Neural progenitor cell (in vitro differentiated cells): ENCODE measurements around the gene HIRA. TPM values are rescaled to one million over a fixed set of nuclear protein-coding genes. Genes with fewer than 3 reads are reported as not detected.

Source experiments
- DNase-seq: peaks from one replicate; pipeline ENCODE4 v3.0.0-alpha.2; 2016; ENCODE audit warnings: low spot score
- H2AFZ ChIP-seq: fragments of 200-600 bp; sonication (generic); replicated peaks from 2 replicates; pipeline ENCODE4 v1.6.1; 2016; ENCODE audit warnings: antibody characterized with exemption
- H3F3A ChIP-seq: fragments of 200-600 bp; sonication (generic); 2 replicates; pipeline ENCODE4 v1.6.1; 2016; ENCODE audit warnings: antibody characterized with exemption, low read depth
- H3K27ac ChIP-seq: fragments of 200-600 bp; sonication (generic); 2 replicates; pipeline ENCODE4 v1.5.1; 2016; ENCODE audit warnings: mild to moderate bottlenecking
- H3K27me3 ChIP-seq: fragments of 200-600 bp; sonication (generic); 2 replicates; pipeline ENCODE4 v1.6.1; 2016; ENCODE audit warnings: mild to moderate bottlenecking, moderate library complexity
- H3K36me3 ChIP-seq: fragments of 200-600 bp; sonication (generic); 2 replicates; pipeline ENCODE4 v1.5.1; 2016
- H3K4me1 ChIP-seq: fragments of 200-600 bp; sonication (generic); 2 replicates; pipeline ENCODE4 v1.6.1; 2016; ENCODE audit warnings: mixed run types
- H3K4me2 ChIP-seq: fragments of 200-600 bp; sonication (generic); 2 replicates; pipeline ENCODE4 v1.6.1; 2016
- H3K4me3 ChIP-seq: fragments of 200-600 bp; sonication (generic); 2 replicates; pipeline ENCODE4 v1.5.1; 2016
- H3K79me2 ChIP-seq: fragments of 200-600 bp; sonication (generic); 2 replicates; pipeline ENCODE4 v1.6.1; 2016; ENCODE audit warnings: low read depth
- H3K9ac ChIP-seq: fragments of 200-600 bp; sonication (generic); 2 replicates; pipeline ENCODE4 v1.6.1; 2016
- H3K9me3 ChIP-seq: fragments of 200-600 bp; sonication (generic); 2 replicates; pipeline ENCODE4 v1.5.1; 2016; ENCODE audit warnings: low read depth
- H4K20me1 ChIP-seq: fragments of 200-600 bp; sonication (generic); 2 replicates; pipeline ENCODE4 v1.6.1; 2016; ENCODE audit warnings: low read depth
- H3K27ac Mint-ChIP-seq: 3 replicates; pipeline ENCODE4 v1.8.0; 2021; ENCODE audit warnings: mixed read lengths
- H3K27me3 Mint-ChIP-seq: 2 replicates; pipeline ENCODE4 v1.8.0; 2022; ENCODE audit warnings: low read depth, mild to moderate bottlenecking, inconsistent platforms, moderate library complexity, mixed read lengths; ENCODE audit not compliant: insufficient read depth
- H3K36me3 Mint-ChIP-seq: 3 replicates; pipeline ENCODE4 v1.8.0; 2021; ENCODE audit warnings: mixed read lengths
- H3K4me1 Mint-ChIP-seq: 3 replicates; pipeline ENCODE4 v1.8.0; 2021; ENCODE audit warnings: mixed read lengths
- H3K4me3 Mint-ChIP-seq: 3 replicates; pipeline ENCODE4 v1.8.0; 2021; ENCODE audit warnings: mild to moderate bottlenecking, moderate library complexity, mixed read lengths
- H3K9me3 Mint-ChIP-seq: 3 replicates; pipeline ENCODE4 v1.8.0; 2020; ENCODE audit warnings: mixed read lengths
- CTCF ChIP-seq: fragments of 200-600 bp; sonication (generic); IDR thresholded peaks from 2 replicates; pipeline ENCODE4 v1.5.1; 2017; ENCODE audit warnings: antibody characterized with exemption, mild to moderate bottlenecking
- EZH2 ChIP-seq: fragments of 200-600 bp; sonication (generic); IDR thresholded peaks from 2 replicates; pipeline ENCODE4 v1.6.1; 2017; ENCODE audit warnings: antibody characterized with exemption, mild to moderate bottlenecking, moderate library complexity
- EZH2phosphoT487 ChIP-seq: fragments of 200-600 bp; sonication (generic); IDR thresholded peaks from 2 replicates; pipeline ENCODE4 v1.6.1; 2017; ENCODE audit warnings: antibody characterized with exemption
- total RNA-seq: library from RNA; depleted of rRNA; stranded (reverse); fragments of >200 nt; gene quantifications from 2 replicates; pipeline ENCODE4 v1.2.3, GENCODE V29; 2015; ENCODE audit warnings: low replicate concordance

The HIRA gene
- total RNA-seq, 1 donor from 2014 or later: 18.9 TPM

- Mint-ChIP-seq H3K9me3 (no peaks in the 10 kb centered on the region), H3K27me3 (no peaks in the 10 kb centered on the region), H3K4me1 (no peaks in the 10 kb centered on the region), H3K4me3 (no peak overlapping the region), H3K27ac (no peak overlapping the region), H3K36me3 (peaks cover 36% of the 10 kb centered on the region)
- no peak overlapping the region for H3K9ac ChIP-seq
- H3K4me3 ChIP-seq: no peak overlapping the region
- H2AFZ ChIP-seq: no peak overlapping the region
- no peaks in the 10 kb centered on the region for H3K4me1 ChIP-seq
- no peaks in the 10 kb centered on the region for H3K27me3 ChIP-seq
- H3K79me2 ChIP-seq: no peaks in the 10 kb centered on the region
- H3K27ac ChIP-seq: no peak overlapping the region
- no peak overlapping the region for H3K4me2 ChIP-seq
- H3K36me3 ChIP-seq: no peaks in the 10 kb centered on the region
- DNase-seq: no peak
- no peaks in the 10 kb centered on the region for H4K20me1 ChIP-seq
- TF ChIP-seq EZH2 (no peak), EZH2phosphoT487 (no peak), CTCF (no peak)
- no peaks in the 10 kb centered on the region for H3K9me3 ChIP-seq
- no peaks in the 10 kb centered on the region for H3F3A ChIP-seq
Measured at GRCh38 chr22:19354201-19354600, 77.3 kb downstream of the HIRA start.

GRCh38 chr22:19353363-19354131, 78.0 kb downstream of the HIRA start:
- peaks cover 37% of the 10 kb centered on the region for H3K36me3 Mint-ChIP-seq

GRCh38 chr22:19352766-19353165, 78.8 kb downstream of the HIRA start:
- Histone ChIP-seq H3K27me3 (no peaks in the 10 kb centered on the region), H3K36me3 (no peaks in the 10 kb centered on the region), H3K4me3 (no peak overlapping the region), H3K79me2 (no peaks in the 10 kb centered on the region), H3K4me2 (no peak overlapping the region), H3F3A (no peaks in the 10 kb centered on the region), H3K9me3 (no peaks in the 10 kb centered on the region), H3K9ac (no peak overlapping the region), H3K4me1 (no peaks in the 10 kb centered on the region), H2AFZ (no peak overlapping the region), H4K20me1 (no peaks in the 10 kb centered on the region), H3K27ac (no peak overlapping the region)
- no peaks in the 10 kb centered on the region for H3K27me3 Mint-ChIP-seq
- no peak overlapping the region for H3K4me3 Mint-ChIP-seq
- H3K4me1 Mint-ChIP-seq: no peaks in the 10 kb centered on the region
- DNase-seq: no peak
- TF ChIP-seq CTCF (no peak), EZH2phosphoT487 (no peak), EZH2 (no peak)
- peaks cover 37% of the 10 kb centered on the region for H3K36me3 Mint-ChIP-seq
- H3K9me3 Mint-ChIP-seq: no peaks in the 10 kb centered on the region
- no peak overlapping the region for H3K27ac Mint-ChIP-seq

More at GRCh38 chr22:19353363-19354131, 78.0 kb downstream of the HIRA start:
- no peaks in the 10 kb centered on the region for H3K79me2 ChIP-seq
- H3K27ac ChIP-seq: no peak overlapping the region
- H3K4me3 ChIP-seq: no peak overlapping the region
- H3K9ac ChIP-seq: no peak overlapping the region
- H3K4me2 ChIP-seq: no peak overlapping the region
- no peak overlapping the region for H2AFZ ChIP-seq
- Mint-ChIP-seq H3K4me1 (no peaks in the 10 kb centered on the region), H3K27ac (no peak overlapping the region), H3K4me3 (no peak overlapping the region), H3K9me3 (no peaks in the 10 kb centered on the region), H3K27me3 (no peaks in the 10 kb centered on the region)
- no peak for DNase-seq
- no peaks in the 10 kb centered on the region for H3K27me3 ChIP-seq
- no peaks in the 10 kb centered on the region for H3F3A ChIP-seq
- TF ChIP-seq EZH2phosphoT487: no peak
- no peak for TF ChIP-seq CTCF
- TF ChIP-seq EZH2: no peak
- no peaks in the 10 kb centered on the region for H4K20me1 ChIP-seq
- H3K9me3 ChIP-seq: no peaks in the 10 kb centered on the region
- H3K36me3 ChIP-seq: no peaks in the 10 kb centered on the region
- no peaks in the 10 kb centered on the region for H3K4me1 ChIP-seq
